ENCODE measurements around the gene RALBP1.
"Not testable (repeated sequence)": the region's sequence is repeated elsewhere in the genome, so short reads cannot be mapped to it uniquely, and the experiment has no call there.

The RALBP1 gene

GRCh38 chr18:9474983-9475642, at the start of gene RALBP1:
TSS of gene RALBP1 (plus strand) at chr18:9475513. CDS start at chr18:9513046, 37,533 bp downstream.
- DNase-seq (ENCODE audit: low spot score) = peak; percentile 96

GRCh38 chr18:9426753-9427152, 48.6 kb upstream of the RALBP1 start:
- DNase-seq (ENCODE audit: low spot score) = no peak

- DNase-seq (ENCODE audit: low spot score) = no peak
These were observed 47.0 kb upstream of the RALBP1 start for GRCh38 chr18:9428301-9428706.

- DNase-seq (ENCODE audit: low spot score) = no peak
These were observed 46.3 kb upstream of the RALBP1 start for GRCh38 chr18:9428862-9429661.

GRCh38 chr18:9429662-9429993, 45.7 kb upstream of the RALBP1 start:
- no peak for DNase-seq (ENCODE audit: low spot score)

- DNase-seq (ENCODE audit: low spot score) = not testable (repeated sequence)
These were observed 45.0 kb upstream of the RALBP1 start for GRCh38 chr18:9430315-9430714.

- no peak for DNase-seq (ENCODE audit: low spot score)
These were observed 44.0 kb upstream of the RALBP1 start for GRCh38 chr18:9431296-9431695.

GRCh38 chr18:9433122-9433521, 42.2 kb upstream of the RALBP1 start:
- DNase-seq (ENCODE audit: low spot score) = not testable (repeated sequence)

GRCh38 chr18:9433671-9434121, 41.6 kb upstream of the RALBP1 start:
- no peak for DNase-seq (ENCODE audit: low spot score)

- no peak for DNase-seq (ENCODE audit: low spot score)
These were observed 41.1 kb upstream of the RALBP1 start for GRCh38 chr18:9434122-9434701.

- no peak for DNase-seq (ENCODE audit: low spot score)
These were observed 40.3 kb upstream of the RALBP1 start for GRCh38 chr18:9435041-9435440.

- DNase-seq (ENCODE audit: low spot score) = no peak
These were observed 38.9 kb upstream of the RALBP1 start for GRCh38 chr18:9436206-9436929.

- DNase-seq (ENCODE audit: low spot score) = no peak
These were observed 38.3 kb upstream of the RALBP1 start for GRCh38 chr18:9437021-9437437.

GRCh38 chr18:9437672-9438071, 37.6 kb upstream of the RALBP1 start:
- DNase-seq (ENCODE audit: low spot score) = no peak

GRCh38 chr18:9441061-9441460, 34.3 kb upstream of the RALBP1 start:
- DNase-seq (ENCODE audit: low spot score) = no peak

GRCh38 chr18:9444549-9444948, 30.8 kb upstream of the RALBP1 start:
- no peak for DNase-seq (ENCODE audit: low spot score)

- DNase-seq (ENCODE audit: low spot score) = no peak
These were observed 28.5 kb upstream of the RALBP1 start for GRCh38 chr18:9446839-9447238.

GRCh38 chr18:9447334-9447733, 28.0 kb upstream of the RALBP1 start:
- DNase-seq (ENCODE audit: low spot score) = no peak

- DNase-seq (ENCODE audit: low spot score) = no peak
These were observed 25.5 kb upstream of the RALBP1 start for GRCh38 chr18:9449600-9450414.

- not testable (repeated sequence) for DNase-seq (ENCODE audit: low spot score)
These were observed 24.4 kb upstream of the RALBP1 start for GRCh38 chr18:9450920-9451319.

- DNase-seq (ENCODE audit: low spot score) = no peak
These were observed 22.0 kb upstream of the RALBP1 start for GRCh38 chr18:9453283-9453682.
